Stimulated activated naive CD8-positive, alpha-beta T cell treated with anti-CD3 and anti-CD28 coated beads, Interleukin-15, Interleukin-2, amounts not matched to agents 100 ng/mL and 50 ng/mL, for 24 hours (primary cell): ENCODE results near the gene INPP5B.
A peak's percentile ranks its signal among the peaks of the same experiment; 100 is the strongest.
"Not testable (repeated sequence)": the region's sequence is repeated elsewhere in the genome, so short reads cannot be mapped to it uniquely, and the experiment has no call there.

Experiments used
- H3K27ac Mint-ChIP-seq: one replicate; pipeline ENCODE4 v1.8.0; 2021; ENCODE audit warnings: mild to moderate bottlenecking, mixed read lengths
- H3K27me3 Mint-ChIP-seq: one replicate; pipeline ENCODE4 v1.8.0; 2021; ENCODE audit warnings: mixed read lengths
- H3K36me3 Mint-ChIP-seq: one replicate; pipeline ENCODE4 v1.8.0; 2021; ENCODE audit warnings: low read depth, mixed read lengths
- H3K4me1 Mint-ChIP-seq: one replicate; pipeline ENCODE4 v1.8.0; 2021; ENCODE audit warnings: low read depth, mixed read lengths
- H3K4me3 Mint-ChIP-seq: one replicate; pipeline ENCODE4 v1.8.0; 2021; ENCODE audit warnings: mild to moderate bottlenecking, mixed read lengths
- H3K9me3 Mint-ChIP-seq: one replicate; pipeline ENCODE4 v1.8.0; 2021; ENCODE audit warnings: mixed read lengths

Gene INPP5B

GRCh38 chr1:37932759-37933158, 14.1 kb downstream of the INPP5B start:
- H3K4me3 Mint-ChIP-seq: peak overlapping the region; percentile 1
- peaks cover 11% of the 10 kb centered on the region for H3K36me3 Mint-ChIP-seq
- H3K27ac Mint-ChIP-seq: peak overlapping the region; percentile 0
- no peaks in the 10 kb centered on the region for H3K27me3 Mint-ChIP-seq
- no peaks in the 10 kb centered on the region for H3K9me3 Mint-ChIP-seq
- peaks cover 43% of the 10 kb centered on the region for H3K4me1 Mint-ChIP-seq

- Mint-ChIP-seq H3K9me3 (no peaks in the 10 kb centered on the region), H3K27ac (peak overlapping the region; percentile 83), H3K27me3 (no peaks in the 10 kb centered on the region), H3K4me3 (peak overlapping the region; percentile 91), H3K4me1 (peaks cover 55% of the 10 kb centered on the region), H3K36me3 (peaks cover 15% of the 10 kb centered on the region)
Measured at GRCh38 chr1:37931361-37932158, 15.3 kb downstream of the INPP5B start.

GRCh38 chr1:37931102-37931360, 15.8 kb downstream of the INPP5B start:
- Mint-ChIP-seq H3K27ac (peak overlapping the region; percentile 83), H3K4me1 (peaks cover 60% of the 10 kb centered on the region), H3K4me3 (peak overlapping the region; percentile 91)

GRCh38 chr1:37930246-37931101, 16.4 kb downstream of the INPP5B start:
- peak overlapping the region; percentile 91 for H3K4me3 Mint-ChIP-seq
- peaks cover 66% of the 10 kb centered on the region for H3K4me1 Mint-ChIP-seq
- H3K27ac Mint-ChIP-seq: peak overlapping the region; percentile 83
- H3K27me3 Mint-ChIP-seq: no peaks in the 10 kb centered on the region
- H3K36me3 Mint-ChIP-seq: peaks cover 19% of the 10 kb centered on the region
- no peaks in the 10 kb centered on the region for H3K9me3 Mint-ChIP-seq

More at GRCh38 chr1:37931102-37931360, 15.8 kb downstream of the INPP5B start:
- Mint-ChIP-seq H3K36me3 (peaks cover 15% of the 10 kb centered on the region), H3K27me3 (no peaks in the 10 kb centered on the region), H3K9me3 (no peaks in the 10 kb centered on the region)

GRCh38 chr1:37926038-37926924, 20.6 kb downstream of the INPP5B start:
- peaks cover 17% of the 10 kb centered on the region for H3K36me3 Mint-ChIP-seq
- peaks cover 82% of the 10 kb centered on the region for H3K4me1 Mint-ChIP-seq
- H3K27me3 Mint-ChIP-seq: no peaks in the 10 kb centered on the region
- peak overlapping the region; percentile 74 for H3K4me3 Mint-ChIP-seq
- no peaks in the 10 kb centered on the region for H3K9me3 Mint-ChIP-seq
- H3K27ac Mint-ChIP-seq: peak overlapping the region; percentile 64

GRCh38 chr1:37925316-37925715, 21.5 kb downstream of the INPP5B start:
- Mint-ChIP-seq H3K9me3 (no peaks in the 10 kb centered on the region), H3K4me1 (peaks cover 80% of the 10 kb centered on the region), H3K27ac (peak overlapping the region; percentile 64), H3K4me3 (peak overlapping the region; percentile 74), H3K36me3 (peaks cover 15% of the 10 kb centered on the region), H3K27me3 (no peaks in the 10 kb centered on the region)

GRCh38 chr1:37923551-37923889, 23.3 kb downstream of the INPP5B start:
- H3K4me1 Mint-ChIP-seq: peaks cover 79% of the 10 kb centered on the region
- peak overlapping the region; percentile 85 for H3K27ac Mint-ChIP-seq
- no peak overlapping the region for H3K4me3 Mint-ChIP-seq

GRCh38 chr1:37922767-37923550, 23.9 kb downstream of the INPP5B start:
- Mint-ChIP-seq H3K9me3 (no peaks in the 10 kb centered on the region), H3K4me1 (peaks cover 79% of the 10 kb centered on the region), H3K4me3 (peak overlapping the region; percentile 35), H3K27me3 (no peaks in the 10 kb centered on the region), H3K27ac (peak overlapping the region; percentile 85), H3K36me3 (peaks cover 13% of the 10 kb centered on the region)

More at GRCh38 chr1:37923551-37923889, 23.3 kb downstream of the INPP5B start:
- Mint-ChIP-seq H3K9me3 (no peaks in the 10 kb centered on the region), H3K36me3 (peaks cover 13% of the 10 kb centered on the region), H3K27me3 (no peaks in the 10 kb centered on the region)

GRCh38 chr1:37919277-37919676, 27.6 kb downstream of the INPP5B start:
- Mint-ChIP-seq H3K27ac (no peak overlapping the region), H3K36me3 (peaks cover 4% of the 10 kb centered on the region), H3K27me3 (no peaks in the 10 kb centered on the region), H3K9me3 (no peaks in the 10 kb centered on the region), H3K4me1 (peaks cover 43% of the 10 kb centered on the region), H3K4me3 (no peak overlapping the region)

GRCh38 chr1:37915476-37916093, 31.3 kb downstream of the INPP5B start:
- no peak overlapping the region for H3K27ac Mint-ChIP-seq

GRCh38 chr1:37914719-37915475, 32.0 kb downstream of the INPP5B start:
- no peaks in the 10 kb centered on the region for H3K36me3 Mint-ChIP-seq
- peaks cover 13% of the 10 kb centered on the region for H3K4me1 Mint-ChIP-seq
- no peaks in the 10 kb centered on the region for H3K9me3 Mint-ChIP-seq
- H3K27ac Mint-ChIP-seq: no peak overlapping the region
- no peaks in the 10 kb centered on the region for H3K27me3 Mint-ChIP-seq
- no peak overlapping the region for H3K4me3 Mint-ChIP-seq

More at GRCh38 chr1:37915476-37916093, 31.3 kb downstream of the INPP5B start:
- Mint-ChIP-seq H3K4me3 (no peak overlapping the region), H3K36me3 (no peaks in the 10 kb centered on the region), H3K27me3 (no peaks in the 10 kb centered on the region), H3K9me3 (no peaks in the 10 kb centered on the region), H3K4me1 (peaks cover 19% of the 10 kb centered on the region)

GRCh38 chr1:37911478-37911877, 35.4 kb downstream of the INPP5B start:
- H3K36me3 Mint-ChIP-seq: peaks cover 27% of the 10 kb centered on the region
- H3K27me3 Mint-ChIP-seq, H3K27ac Mint-ChIP-seq, H3K4me3 Mint-ChIP-seq, H3K9me3 Mint-ChIP-seq, H3K4me1 Mint-ChIP-seq: not testable (repeated sequence)

- not testable (repeated sequence) for H3K9me3 Mint-ChIP-seq, H3K4me3 Mint-ChIP-seq, H3K4me1 Mint-ChIP-seq, H3K27me3 Mint-ChIP-seq, H3K27ac Mint-ChIP-seq
- H3K36me3 Mint-ChIP-seq: peaks cover 27% of the 10 kb centered on the region
Measured at GRCh38 chr1:37910886-37911285, 36.0 kb downstream of the INPP5B start.
